H1 (cell line): Measurements from ENCODE around the gene ADGRD2. TPM values are rescaled to one million over a fixed set of nuclear protein-coding genes. Genes with fewer than 3 reads are reported as not detected.

Experiments
- MAFK ChIP-seq: IDR thresholded peaks from 2 replicates; pipeline ENCODE4 v1.6.1; 2012; ENCODE audit warnings: low read depth, mild to moderate bottlenecking, improper control_type of control experiment, low read length
- SIN3A ChIP-seq, 2 experiments: IDR thresholded peaks in 1 of 2; conservative IDR thresholded peaks in 1 of 2; 2 replicates each; pipeline ENCODE4 v1.6.1; 2011 to 2012; ENCODE audit warnings: low read length in 2 of 2, improper control_type of control experiment in 1 of 2, low read depth in 1 of 2, mild to moderate bottlenecking in 1 of 2
- polyA plus RNA-seq, 7 experiments: library from polyadenylated mRNA; depleted of rRNA in 3 of 7; stranded (reverse) in 5 of 7; unstranded in 2 of 7; fragments of >200 nt in 5 of 7; fragments of 200-250 nt in 2 of 7; gene quantifications; 1 replicate in 5 of 7; 2 replicates in 1 of 7; 4 replicates in 1 of 7; pipeline versions ENCODE4 v1.2.1 to v1.2.3, GENCODE V29; 2011 to 2013; ENCODE audit warnings: missing spikeins in 2 of 7, mixed read lengths in 2 of 7
- total RNA-seq: library from RNA; stranded (reverse); fragmentation: NEBNext Ultra II Directional; extraction: Animal tissue kit (Norgen Biotek cat#: 25700); gene quantifications from 2 replicates; pipeline ENCODE4 v1.2.1, GENCODE V29; 2021
- TF ChIP-seq, protein P1 (sequence below): IDR thresholded peaks from 2 replicates; pipeline ENCODE4 v1.6.1; 2012; ENCODE audit warnings: inconsistent platforms

Gene ADGRD2
- total and polyA plus RNA-seq, 2 of the 8 experiments (the other 6 are each of a cell fraction or from before 2014, with no cell fraction given), result 0.41 to 1.4 TPM

DNA sequence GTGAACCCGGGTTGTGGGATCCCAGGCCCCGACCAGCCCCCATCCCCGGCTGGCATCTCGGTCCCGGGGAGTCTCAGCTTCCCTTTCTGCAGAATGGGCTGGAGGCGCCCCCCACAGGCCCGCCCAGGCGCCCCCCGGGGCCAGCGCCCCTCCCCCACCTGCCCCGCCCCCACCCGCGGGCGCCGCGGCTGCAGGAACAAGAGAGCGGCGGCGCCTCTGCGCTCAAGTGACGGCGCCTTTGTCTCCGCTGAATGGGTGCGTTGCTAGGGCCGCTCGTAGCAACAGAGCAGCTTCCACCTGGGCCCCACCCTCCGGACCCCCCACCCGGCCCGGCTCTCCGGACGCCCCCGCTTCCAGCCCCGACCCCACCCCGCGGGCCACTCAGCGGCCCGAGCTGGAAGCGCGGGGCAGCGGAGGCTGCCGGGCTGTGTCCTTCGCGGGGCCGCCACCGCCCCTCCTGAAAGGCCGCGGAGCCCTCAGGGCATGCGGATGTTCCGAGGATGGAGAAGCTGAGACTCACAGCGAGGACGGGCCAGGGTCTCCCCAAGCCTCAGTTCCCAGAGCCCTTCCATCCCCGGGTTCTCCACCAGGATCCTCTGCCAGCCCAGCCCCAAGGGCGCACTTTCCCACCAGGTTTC lies 27.5 kb downstream of the ADGRD2 start (continued):
- TF ChIP-seq MAFK, result no peak
- TF ChIP-seq SIN3A (conservative IDR thresholded peaks at IDR 0.05 in 1 of 2, IDR thresholded peaks at IDR 0.05 in 1 of 2; ENCODE audit: low read depth in 1 of 2, low read length in 2 of 2), result 0 out of 4 replicates have a peak, but pooled peaks of 1 of the 2 experiments have one; percentile 22
- TF ChIP-seq, protein P1, sequence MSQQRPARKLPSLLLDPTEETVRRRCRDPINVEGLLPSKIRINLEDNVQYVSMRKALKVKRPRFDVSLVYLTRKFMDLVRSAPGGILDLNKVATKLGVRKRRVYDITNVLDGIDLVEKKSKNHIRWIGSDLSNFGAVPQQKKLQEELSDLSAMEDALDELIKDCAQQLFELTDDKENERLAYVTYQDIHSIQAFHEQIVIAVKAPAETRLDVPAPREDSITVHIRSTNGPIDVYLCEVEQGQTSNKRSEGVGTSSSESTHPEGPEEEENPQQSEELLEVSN, result peak; percentile 64; the same call in 1 of the 2 replicates
